CD14-positive monocyte (primary cell): ENCODE data around the gene SMG6. TPM values are rescaled to one million over a fixed set of nuclear protein-coding genes. Genes with fewer than 3 reads are reported as not detected.

Source experiments
- DNase-seq, 3 donors: peaks; one replicate each; pipeline ENCODE4 v3.0.0-alpha.2; 2011 to 2022
- H2AFZ ChIP-seq: 2 replicates; pipeline ENCODE4 v1.6.0; 2012; ENCODE audit warnings: mild to moderate bottlenecking, low read depth, low read length, inconsistent platforms; ENCODE audit not compliant: insufficient read depth, poor library complexity, severe bottlenecking
- H3K27ac ChIP-seq, 2 donors: 1 replicate in 1 of 2; 2 replicates in 1 of 2; pipeline ENCODE4 v1.5.1; 2012 to 2013; ENCODE audit warnings: low read length in 2 of 2, control low read depth in 1 of 2, inconsistent platforms in 1 of 2, low read depth in 1 of 2, mild to moderate bottlenecking in 1 of 2
- H3K27me3 ChIP-seq, 2 donors: one replicate each; pipeline versions ENCODE4 v1.6.0 to v1.6.1; 2011 to 2013; ENCODE audit warnings: low read length in 2 of 2; ENCODE audit not compliant: control insufficient read depth in 2 of 2, insufficient read depth in 2 of 2
- H3K36me3 ChIP-seq, 2 donors: replicated peaks in 1 of 2; 1 replicate in 1 of 2; 2 replicates in 1 of 2; pipeline versions ENCODE4 v1.5.1 to v1.6.1; 2012 to 2013; ENCODE audit warnings: low read length in 2 of 2, control low read depth in 1 of 2, inconsistent platforms in 1 of 2, mild to moderate bottlenecking in 1 of 2; ENCODE audit not compliant: insufficient read depth in 2 of 2, control insufficient read depth in 1 of 2
- H3K4me1 ChIP-seq, 2 donors: 1 replicate in 1 of 2; 2 replicates in 1 of 2; pipeline versions ENCODE4 v1.5.1 to v1.6.1; 2012 to 2013; ENCODE audit warnings: low read length in 2 of 2, control low read depth in 1 of 2, inconsistent platforms in 1 of 2, mild to moderate bottlenecking in 1 of 2, moderate library complexity in 1 of 2; ENCODE audit not compliant: insufficient read depth in 2 of 2, control insufficient read depth in 1 of 2
- H3K4me2 ChIP-seq: replicated peaks from 2 replicates; pipeline ENCODE3; 2012; ENCODE audit warnings: low read length, moderate library complexity, mild to moderate bottlenecking; ENCODE audit not compliant: poor library complexity, severe bottlenecking; ENCODE audit errors: extremely low read depth
- H3K4me3 ChIP-seq, 3 experiments: fragments of 200-600 bp in 1 of 3; sonication (generic) in 1 of 3; replicated peaks in 1 of 3; 1 replicate in 2 of 3; 2 replicates in 1 of 3; pipeline ENCODE4 v1.5.1; 2011 to 2013; ENCODE audit warnings: low read length in 3 of 3, mild to moderate bottlenecking in 3 of 3, control low read depth in 2 of 3, low read depth in 2 of 3, inconsistent platforms in 1 of 3, moderate library complexity in 1 of 3
- H3K79me2 ChIP-seq: 2 replicates; pipeline ENCODE4 v1.6.0; 2012; ENCODE audit warnings: mild to moderate bottlenecking, control low read depth, inconsistent platforms, low read length, moderate library complexity; ENCODE audit not compliant: insufficient read depth
- H3K9ac ChIP-seq: 2 replicates; pipeline ENCODE4 v1.6.0; 2017; ENCODE audit warnings: low read length, mild to moderate bottlenecking; ENCODE audit not compliant: insufficient read depth, poor library complexity, severe bottlenecking
- H3K9me3 ChIP-seq, 2 donors: replicated peaks in 1 of 2; 1 replicate in 1 of 2; 2 replicates in 1 of 2; pipeline versions ENCODE4 v1.5.1 to v1.6.1; 2012 to 2013; ENCODE audit warnings: low read length in 2 of 2, control low read depth in 1 of 2; ENCODE audit not compliant: control insufficient read depth in 1 of 2, insufficient read depth in 1 of 2
- H4K20me1 ChIP-seq: 2 replicates; pipeline ENCODE4 v1.6.0; 2012; ENCODE audit warnings: mild to moderate bottlenecking, low read length, control low read depth, moderate library complexity; ENCODE audit not compliant: insufficient read depth
- H3K27ac Mint-ChIP-seq, 7 donors: one replicate each; pipeline ENCODE4 v1.8.0; 2020; ENCODE audit warnings: mild to moderate bottlenecking in 7 of 7, mixed read lengths in 7 of 7, moderate library complexity in 6 of 7, inconsistent platforms in 2 of 7
- H3K27me3 Mint-ChIP-seq, 3 donors: one replicate each; pipeline ENCODE4 v1.8.0; 2021 to 2022; ENCODE audit warnings: low read depth in 3 of 3, mild to moderate bottlenecking in 3 of 3, mixed read lengths in 3 of 3, moderate library complexity in 3 of 3, inconsistent platforms in 1 of 3
- H3K36me3 Mint-ChIP-seq, 2 donors: one replicate each; pipeline ENCODE4 v1.8.0; 2020; ENCODE audit warnings: mixed read lengths in 2 of 2, inconsistent platforms in 1 of 2, mild to moderate bottlenecking in 1 of 2
- H3K4me1 Mint-ChIP-seq: one replicate; pipeline ENCODE4 v1.8.0; 2020; ENCODE audit warnings: mild to moderate bottlenecking, mixed read lengths
- H3K4me3 Mint-ChIP-seq, 2 donors: one replicate each; pipeline ENCODE4 v1.8.0; 2020; ENCODE audit warnings: mild to moderate bottlenecking in 2 of 2, mixed read lengths in 2 of 2, moderate library complexity in 1 of 2
- H3K9me3 Mint-ChIP-seq, 7 donors: one replicate each; pipeline ENCODE4 v1.8.0; 2020 to 2022; ENCODE audit warnings: mixed read lengths in 7 of 7, mild to moderate bottlenecking in 6 of 7, moderate library complexity in 6 of 7, inconsistent platforms in 2 of 7
- CTCF ChIP-seq: fragments of 200-600 bp; IDR thresholded peaks from one replicate; pipeline ENCODE4 v1.8.0; 2022; ENCODE audit warnings: antibody characterized with exemption, mild to moderate bottlenecking
- WGBS: methylation state at CpG from one replicate; pipeline ENCODE4 v1.1.5; 2013; ENCODE audit warnings: missing lambda C conversion rate; ENCODE audit not compliant: insufficient coverage; 5-methylcytosine and 5-hydroxymethylcytosine counted together
- intact Hi-C, 2 donors: fragments of 100-400 bp; cut with micrococcal nuclease; formaldehyde crosslinking; loops; one replicate each; pipeline versions ENCODE4 v1.15.0 to v1.15.1; 2023
- polyA plus RNA-seq, 3 donors: library from polyadenylated mRNA; depleted of rRNA in 1 of 3; unstranded in 2 of 3; stranded (reverse) in 1 of 3; fragments of 300-500 nt in 2 of 3; fragments of >200 nt in 1 of 3; fragmentation: Illumina TruSeq in 2 of 3; gene quantifications; 1 replicate in 2 of 3; 2 replicates in 1 of 3; pipeline ENCODE4 v1.2.3, GENCODE V29; 2012 to 2021

SMG6 gene
- polyA plus RNA-seq, 3 donors: 0.67 to 7.1 (median 1.1) TPM

- no peak overlapping the region for H3K9ac ChIP-seq
- H2AFZ ChIP-seq: no peak overlapping the region
- Mint-ChIP-seq H3K4me3 (peak overlapping the region in 1 of 2 donors; percentile 52), H3K36me3 (peaks cover 6 to 15% of the 10 kb centered on the region in 2 donors), H3K27me3 (no peaks in the 10 kb centered on the region), H3K4me1 (peaks cover 52% of the 10 kb centered on the region), H3K27ac (peak overlapping the region in 6 of 7 donors; percentile 18 to 73 (median 64)), H3K9me3 (peaks cover 0 to 2% (median 0%) of the 10 kb centered on the region in 7 donors)
- intact Hi-C loops: loop anchor here (1.0 to 5.0 kb wide), 4 partner anchors 31 to 63 kb away; partner anchors contain the start of gene HIC1 (in 2 of the 2)
- WGBS: 79% methylated on average over 3 of the region's 8 CpGs
- no peaks in the 10 kb centered on the region for H3K36me3 ChIP-seq
- DNase-seq: peak; percentile 70 to 82 (median 78)
- no peaks in the 10 kb centered on the region for H4K20me1 ChIP-seq
- no peak for TF ChIP-seq CTCF
- H3K4me2 ChIP-seq: no peak overlapping the region
- H3K79me2 ChIP-seq: no peaks in the 10 kb centered on the region
- H3K9me3 ChIP-seq: no peaks in the 10 kb centered on the region
- peaks cover 52 to 54% of the 10 kb centered on the region in 2 donors for H3K4me1 ChIP-seq
- H3K27me3 ChIP-seq: no peaks in the 10 kb centered on the region
- peak overlapping the region in 1 of 2 donors; percentile 52 for H3K27ac ChIP-seq
- H3K4me3 ChIP-seq: no peak overlapping the region
Observed at GRCh38 chr17:2120586-2121335, 182.8 kb downstream of the SMG6 start.

DNA sequence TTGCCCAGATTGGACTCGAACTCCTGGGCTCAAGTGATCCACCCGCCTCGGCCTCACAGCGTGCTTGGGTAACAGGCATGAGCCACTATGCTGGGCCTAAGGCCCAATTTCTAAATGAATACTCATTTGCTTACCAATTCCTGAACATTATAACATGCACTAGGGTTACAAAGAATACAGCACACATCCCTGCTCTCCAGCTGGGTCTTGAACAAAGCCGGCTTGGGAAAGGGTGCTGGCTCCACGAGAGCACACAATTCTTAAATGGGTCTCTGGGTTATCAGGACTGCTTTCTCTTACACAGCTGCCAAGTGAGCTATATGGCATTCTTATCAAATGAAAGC, 190.3 kb downstream of the SMG6 start:
- H3K4me3 Mint-ChIP-seq: no peak overlapping the region

More for the DNA sequence above, 190.3 kb downstream of the SMG6 start:
- H3K36me3 Mint-ChIP-seq: peaks cover 3 to 5% of the 10 kb centered on the region in 2 donors
- H3K27me3 Mint-ChIP-seq: peaks cover 0 to 1% (median 0%) of the 10 kb centered on the region in 3 donors
- 98% methylated on average over 5 of the region's 6 CpGs for WGBS
- H3K27ac Mint-ChIP-seq: peak overlapping the region in 2 of 7 donors; percentile 30 to 64
- H3K4me1 ChIP-seq: peaks cover 0 to 8% of the 10 kb centered on the region in 2 donors
- DNase-seq: no peak
- H3K36me3 ChIP-seq: no peaks in the 10 kb centered on the region
- no peaks in the 10 kb centered on the region for H3K27me3 ChIP-seq
- intact Hi-C loops: no loop called here
- H3K4me1 Mint-ChIP-seq: peaks cover 8% of the 10 kb centered on the region
- no peaks in the 10 kb centered on the region for H4K20me1 ChIP-seq
- no peak overlapping the region for H3K27ac ChIP-seq
- no peak for TF ChIP-seq CTCF
- H3K4me3 ChIP-seq: no peak overlapping the region
- no peak overlapping the region for H2AFZ ChIP-seq
- H3K79me2 ChIP-seq: no peaks in the 10 kb centered on the region
- no peaks in the 10 kb centered on the region for H3K9me3 ChIP-seq
- H3K4me2 ChIP-seq: no peak overlapping the region
- no peak overlapping the region for H3K9ac ChIP-seq
- no peaks in the 10 kb centered on the region for H3K9me3 Mint-ChIP-seq
